GM19193 (cell line): ENCODE data around the gene ERICH6B.

Source experiments
- POLR2A ChIP-seq: IDR thresholded peaks from 4 replicates; pipeline ENCODE4 v1.6.1; 2011; ENCODE audit not compliant: insufficient read depth, insufficient read length; ENCODE audit errors: extremely low read depth

The ERICH6B gene

GRCh38 chr13:45602183-45603170, 13.1 kb downstream of the ERICH6B start:
- no peak for TF ChIP-seq POLR2A

- no peak for TF ChIP-seq POLR2A
Measured at GRCh38 chr13:45601680-45602079, 13.9 kb downstream of the ERICH6B start.

- TF ChIP-seq POLR2A, result no peak
Measured at GRCh38 chr13:45598597-45598996, 16.9 kb downstream of the ERICH6B start.

- no peak for TF ChIP-seq POLR2A
Measured at GRCh38 chr13:45596800-45597475, 18.6 kb downstream of the ERICH6B start.

- TF ChIP-seq POLR2A, result no peak
Measured at GRCh38 chr13:45595965-45596364, 19.6 kb downstream of the ERICH6B start.

GRCh38 chr13:45594764-45595163, 20.8 kb downstream of the ERICH6B start:
- TF ChIP-seq POLR2A, result no peak

- TF ChIP-seq POLR2A, result no peak
Measured at GRCh38 chr13:45594227-45594626, 21.3 kb downstream of the ERICH6B start.

- TF ChIP-seq POLR2A, result no peak
Measured at GRCh38 chr13:45592758-45593157, 22.8 kb downstream of the ERICH6B start.

- no peak for TF ChIP-seq POLR2A
Measured at GRCh38 chr13:45590066-45590465, 25.5 kb downstream of the ERICH6B start.

GRCh38 chr13:45587897-45588296, 27.6 kb downstream of the ERICH6B start:
- TF ChIP-seq POLR2A, result no peak

GRCh38 chr13:45584816-45585215, 30.7 kb downstream of the ERICH6B start:
- TF ChIP-seq POLR2A, result no peak

- TF ChIP-seq POLR2A, result no peak
Measured at GRCh38 chr13:45582408-45583076, 33.0 kb downstream of the ERICH6B start.

- TF ChIP-seq POLR2A, result no peak
Measured at GRCh38 chr13:45576466-45576865, 39.1 kb downstream of the ERICH6B start.

- TF ChIP-seq POLR2A, result no peak
Measured at GRCh38 chr13:45575830-45576180, 39.7 kb downstream of the ERICH6B start.

- no peak for TF ChIP-seq POLR2A
Measured at GRCh38 chr13:45575146-45575829, 40.3 kb downstream of the ERICH6B start.
